Calu3 (cell line): Measurements from ENCODE around the gene C2CD4D. TPM values are rescaled to one million over a fixed set of nuclear protein-coding genes. Genes with fewer than 3 reads are reported as not detected.

ENCODE experiments used
- BruUV-seq: library from RNA; stranded (reverse); fragments of 400-500 nt; replicated peaks from 2 replicates; lab custom pipeline; 2021; lab: Mats Ljungman, UMichigan
- CTCF ChIA-PET: fragments of 300-600 bp; sonication (Branson Sonifier 250); formaldehyde crosslinking; loops from one replicate; lab custom pipeline; 2022; ENCODE audit warnings: antibody characterized with exemption; lab: Charles Lee
- DNase-seq: peaks from one replicate; pipeline ENCODE4 v3.0.0; 2022
- H3K27ac Mint-ChIP-seq: one replicate; pipeline ENCODE4 v1.8.0; 2022; ENCODE audit warnings: mixed read lengths; ENCODE audit not compliant: unreplicated experiment
- H3K27me3 Mint-ChIP-seq: one replicate; pipeline ENCODE4 v1.8.0; 2022; ENCODE audit warnings: mixed read lengths; ENCODE audit not compliant: unreplicated experiment
- H3K36me3 Mint-ChIP-seq: one replicate; pipeline ENCODE4 v1.8.0; 2022; ENCODE audit warnings: mild to moderate bottlenecking, moderate library complexity, mixed read lengths; ENCODE audit not compliant: insufficient read depth, unreplicated experiment
- H3K4me1 Mint-ChIP-seq: one replicate; pipeline ENCODE4 v1.8.0; 2022; ENCODE audit warnings: mild to moderate bottlenecking, low read depth, mixed read lengths; ENCODE audit not compliant: unreplicated experiment
- H3K4me3 Mint-ChIP-seq: one replicate; pipeline ENCODE4 v1.8.0; 2022; ENCODE audit warnings: mild to moderate bottlenecking, low read depth, moderate library complexity, mixed read lengths; ENCODE audit not compliant: unreplicated experiment
- H3K9me3 Mint-ChIP-seq: one replicate; pipeline ENCODE4 v1.8.0; 2022; ENCODE audit warnings: low read depth, mixed read lengths; ENCODE audit not compliant: unreplicated experiment
- CTCF ChIP-seq: fragments of 200-600 bp; IDR thresholded peaks from one replicate; pipeline ENCODE4 v1.8.0; 2022; ENCODE audit warnings: antibody characterized with exemption; ENCODE audit not compliant: unreplicated experiment
- intact Hi-C: fragments of 100-400 bp; cut with micrococcal nuclease; formaldehyde crosslinking; loops from one replicate; pipeline ENCODE4 v1.10.0; 2022; ENCODE audit not compliant: unreplicated experiment
- total RNA-seq: library from RNA; stranded (reverse); gene quantifications from 2 replicates; pipeline ENCODE4 v1.2.3, GENCODE V29; 2022

The C2CD4D gene
- total RNA-seq, 1 experiment from 2014 or later = 2.5 TPM

DNA sequence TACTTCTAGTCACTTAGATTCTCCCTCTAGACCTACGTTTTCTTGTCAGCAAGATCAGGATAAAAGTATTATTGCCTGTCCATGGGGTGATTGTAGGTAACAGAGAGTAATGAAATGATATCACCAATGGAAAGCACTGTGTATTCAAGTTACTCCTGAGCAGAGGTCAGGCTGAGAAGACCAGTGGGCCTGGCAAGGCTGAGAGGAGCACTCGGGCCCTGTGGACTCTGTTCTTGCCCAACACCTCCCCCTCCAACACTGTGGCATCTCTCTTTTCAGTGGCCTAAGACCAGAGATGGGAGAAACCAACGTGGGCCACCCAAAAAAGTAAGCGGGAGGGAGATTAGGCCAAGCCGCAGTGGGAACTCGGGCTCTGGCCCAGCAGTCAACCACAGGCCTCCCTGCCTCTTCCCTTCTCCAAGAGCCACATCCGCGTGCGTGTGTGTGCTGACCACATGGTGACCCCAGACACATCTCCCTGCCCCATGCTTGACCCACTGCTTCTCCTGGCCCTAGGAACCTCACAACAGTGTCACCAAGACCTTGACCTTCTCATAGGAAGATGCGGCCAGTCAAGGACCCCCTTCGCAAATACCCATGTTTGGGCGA is 20.3 kb downstream of the C2CD4D start:
- no peak for TF ChIP-seq CTCF
- DNase-seq = no peak
- no peaks in the 10 kb centered on the region for H3K9me3 Mint-ChIP-seq
- BruUV-seq = no TSS peak
- intact Hi-C loops = no loop called here
- H3K27me3 Mint-ChIP-seq = peaks cover 51% of the 10 kb centered on the region
- no peaks in the 10 kb centered on the region for H3K36me3 Mint-ChIP-seq
- peaks cover 8% of the 10 kb centered on the region for H3K4me1 Mint-ChIP-seq
- H3K27ac Mint-ChIP-seq = no peak overlapping the region
- CTCF ChIA-PET = interaction anchor here (1.3 to 2.4 kb wide), 2 partner anchors 17 to 29 kb away, joined by 3 to 12 read pairs; partner anchors contain the start of gene TDRKH
- H3K4me3 Mint-ChIP-seq = no peak overlapping the region

- no peak for TF ChIP-seq CTCF
- no TSS peak for BruUV-seq
- Mint-ChIP-seq H3K27ac (no peak overlapping the region), H3K4me1 (peaks cover 8% of the 10 kb centered on the region), H3K4me3 (no peak overlapping the region), H3K9me3 (no peaks in the 10 kb centered on the region), H3K27me3 (peaks cover 52% of the 10 kb centered on the region), H3K36me3 (no peaks in the 10 kb centered on the region)
- CTCF ChIA-PET = no interaction called here
- intact Hi-C loops = no loop called here
- DNase-seq = no peak
Measured at GRCh38 chr1:151817353-151817730, 22.3 kb downstream of the C2CD4D start.

DNA sequence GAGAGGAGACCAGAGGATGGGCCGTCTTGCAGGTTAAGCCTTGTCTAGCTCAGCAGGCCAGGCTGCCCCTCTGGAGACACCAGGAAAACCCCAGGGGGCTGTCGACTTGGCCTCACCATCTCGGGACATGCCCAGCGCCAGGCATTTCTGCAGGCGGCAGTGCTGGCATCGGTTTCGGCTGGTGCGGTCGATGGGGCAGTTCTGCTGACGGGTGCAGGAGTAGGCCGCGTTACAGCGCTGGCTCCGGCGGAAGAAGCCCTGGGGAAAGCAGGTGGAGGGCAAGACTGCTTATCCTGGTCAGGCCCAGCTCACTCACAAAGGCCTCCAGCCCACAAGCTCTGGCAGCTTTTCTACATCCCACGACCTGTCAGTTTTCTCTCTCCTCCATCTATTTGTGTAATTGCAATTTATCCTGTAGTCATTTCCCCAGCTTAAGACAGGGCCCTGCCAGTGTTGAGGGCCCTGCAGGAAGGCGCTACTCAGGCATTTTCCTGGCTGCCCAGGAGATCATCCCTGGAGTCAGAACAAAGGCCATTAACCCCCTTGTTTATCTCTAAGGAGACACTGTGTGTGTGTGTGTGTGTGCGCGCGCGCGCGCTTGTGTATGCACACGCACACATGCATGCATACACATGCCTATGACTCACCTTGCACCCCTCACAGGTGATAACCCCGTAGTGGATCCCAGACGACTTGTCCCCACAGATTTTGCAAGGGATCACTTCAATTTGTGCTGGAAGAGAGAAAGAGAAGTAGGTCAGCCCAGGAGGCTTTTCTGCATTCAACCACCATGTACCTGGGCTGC is 22.9 kb downstream of the C2CD4D start:
- Mint-ChIP-seq H3K27me3 (peaks cover 47% of the 10 kb centered on the region), H3K4me3 (no peak overlapping the region), H3K27ac (no peak overlapping the region), H3K36me3 (no peaks in the 10 kb centered on the region), H3K4me1 (peaks cover 8% of the 10 kb centered on the region), H3K9me3 (no peaks in the 10 kb centered on the region)
- BruUV-seq = no TSS peak
- intact Hi-C loops = no loop called here
- CTCF ChIA-PET = no interaction called here
- TF ChIP-seq CTCF = no peak
- DNase-seq = no peak

DNA sequence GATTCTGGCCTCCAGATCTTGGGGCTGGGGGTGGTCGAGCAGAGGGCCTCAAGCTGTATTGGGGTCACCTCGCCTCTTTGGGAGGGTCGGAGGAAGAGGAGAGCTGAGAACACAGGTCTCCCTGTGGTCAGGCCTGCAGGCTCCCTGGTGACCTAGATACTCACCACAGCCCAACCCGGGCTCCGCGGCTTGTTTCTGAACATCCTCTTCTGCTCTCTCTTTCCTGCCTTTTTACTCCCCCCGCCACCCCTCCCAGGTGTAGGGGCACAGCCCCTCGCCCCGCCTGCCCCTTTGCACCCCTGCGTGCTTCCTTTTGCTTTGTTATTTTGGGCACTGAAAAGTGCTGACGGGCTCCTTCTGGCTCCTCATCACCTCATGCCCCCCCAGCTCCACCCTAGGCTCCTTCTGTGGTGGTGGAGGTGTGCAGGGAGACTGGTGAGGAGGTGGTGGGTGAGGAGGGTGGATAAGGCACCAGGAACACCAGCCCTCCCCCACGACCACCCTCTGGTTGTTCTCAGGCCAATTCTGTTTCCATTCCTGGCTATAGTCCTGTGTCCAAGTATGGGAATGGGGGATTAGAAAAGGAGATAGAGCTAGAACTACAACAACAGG is 23.8 kb downstream of the C2CD4D start:
- intact Hi-C loops = no loop called here
- BruUV-seq = no TSS peak
- CTCF ChIA-PET = no interaction called here
- Mint-ChIP-seq H3K4me1 (peaks cover 8% of the 10 kb centered on the region), H3K27me3 (peaks cover 47% of the 10 kb centered on the region), H3K36me3 (no peaks in the 10 kb centered on the region), H3K9me3 (no peaks in the 10 kb centered on the region), H3K27ac (no peak overlapping the region), H3K4me3 (no peak overlapping the region)
- TF ChIP-seq CTCF = no peak
- no peak for DNase-seq
